Measurements from ENCODE around the gene NT5DC4.
"Not testable (repeated sequence)": the region's sequence is repeated elsewhere in the genome, so short reads cannot be mapped to it uniquely, and the experiment has no call there.

NT5DC4 gene

GRCh38 chr2:112710956-112711750 is 9.7 kb upstream of the NT5DC4 start:
- H3K27ac ChIP-seq = no peak overlapping the region
- TF ChIP-seq, protein P1, sequence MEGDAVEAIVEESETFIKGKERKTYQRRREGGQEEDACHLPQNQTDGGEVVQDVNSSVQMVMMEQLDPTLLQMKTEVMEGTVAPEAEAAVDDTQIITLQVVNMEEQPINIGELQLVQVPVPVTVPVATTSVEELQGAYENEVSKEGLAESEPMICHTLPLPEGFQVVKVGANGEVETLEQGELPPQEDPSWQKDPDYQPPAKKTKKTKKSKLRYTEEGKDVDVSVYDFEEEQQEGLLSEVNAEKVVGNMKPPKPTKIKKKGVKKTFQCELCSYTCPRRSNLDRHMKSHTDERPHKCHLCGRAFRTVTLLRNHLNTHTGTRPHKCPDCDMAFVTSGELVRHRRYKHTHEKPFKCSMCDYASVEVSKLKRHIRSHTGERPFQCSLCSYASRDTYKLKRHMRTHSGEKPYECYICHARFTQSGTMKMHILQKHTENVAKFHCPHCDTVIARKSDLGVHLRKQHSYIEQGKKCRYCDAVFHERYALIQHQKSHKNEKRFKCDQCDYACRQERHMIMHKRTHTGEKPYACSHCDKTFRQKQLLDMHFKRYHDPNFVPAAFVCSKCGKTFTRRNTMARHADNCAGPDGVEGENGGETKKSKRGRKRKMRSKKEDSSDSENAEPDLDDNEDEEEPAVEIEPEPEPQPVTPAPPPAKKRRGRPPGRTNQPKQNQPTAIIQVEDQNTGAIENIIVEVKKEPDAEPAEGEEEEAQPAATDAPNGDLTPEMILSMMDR (conservative IDR thresholded peaks at IDR 0.05) = no peak

DNA sequence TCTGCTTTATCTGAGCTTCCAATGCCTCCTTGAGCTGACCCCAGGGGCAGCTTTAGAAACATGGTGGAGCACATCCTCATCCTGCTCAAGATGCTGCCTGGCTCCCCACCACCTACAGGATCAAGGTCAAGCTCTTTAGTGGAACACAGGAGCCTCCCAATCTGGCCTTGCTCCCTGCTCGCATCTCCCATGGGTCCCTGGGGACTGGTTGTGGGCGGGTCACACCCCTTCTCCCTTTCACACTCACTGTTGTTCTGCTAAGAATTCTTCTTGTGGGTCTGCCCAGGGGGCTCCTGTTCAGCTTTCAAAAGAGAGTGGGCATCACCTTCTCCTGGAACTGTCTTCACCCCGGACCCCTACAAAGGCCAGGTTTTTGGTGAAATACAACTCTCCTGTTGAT is 8.4 kb upstream of the NT5DC4 start:
- TF ChIP-seq, protein P1 (conservative IDR thresholded peaks at IDR 0.05) = no peak
- no peak overlapping the region for H3K27ac ChIP-seq

DNA sequence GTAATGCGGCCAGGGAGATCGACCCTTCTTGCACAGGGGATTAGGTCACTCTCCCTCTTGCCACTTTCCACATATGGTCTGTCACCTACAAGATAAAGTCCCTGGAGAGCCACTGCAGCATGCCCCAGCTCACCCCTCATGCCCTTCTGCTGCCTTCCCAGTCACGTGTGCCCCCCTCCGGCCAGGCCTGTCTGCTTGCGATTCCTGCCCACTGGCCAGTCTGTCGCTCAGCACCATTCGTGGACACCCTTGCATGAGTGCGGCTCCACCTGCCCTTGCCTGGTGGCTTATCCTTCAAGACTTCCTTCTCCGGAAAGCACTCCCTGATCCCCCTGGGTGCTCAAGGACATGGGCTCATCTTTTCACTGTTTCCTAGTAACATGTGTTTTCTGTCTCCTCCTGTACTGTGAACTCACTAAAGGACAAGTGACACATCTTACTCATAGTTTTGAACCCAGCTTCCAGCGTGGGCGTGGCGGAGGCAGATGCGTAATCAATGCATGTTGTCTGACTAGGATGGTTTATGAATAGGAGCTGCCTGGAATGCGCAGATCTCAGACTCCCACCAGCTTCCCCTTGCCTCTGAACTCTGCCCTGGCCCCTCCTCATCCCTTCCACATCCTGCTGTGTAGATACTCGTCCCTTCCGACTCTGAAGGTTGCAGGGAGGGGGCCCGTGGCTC is 7.8 kb upstream of the NT5DC4 start:
- TF ChIP-seq, protein P1 (conservative IDR thresholded peaks at IDR 0.05) = no peak
- no peak overlapping the region for H3K27ac ChIP-seq

- TF ChIP-seq, protein P1 (conservative IDR thresholded peaks at IDR 0.05) = no peak
- no peak overlapping the region for H3K27ac ChIP-seq
These were observed 7.3 kb upstream of the NT5DC4 start for GRCh38 chr2:112713585-112713925.

DNA sequence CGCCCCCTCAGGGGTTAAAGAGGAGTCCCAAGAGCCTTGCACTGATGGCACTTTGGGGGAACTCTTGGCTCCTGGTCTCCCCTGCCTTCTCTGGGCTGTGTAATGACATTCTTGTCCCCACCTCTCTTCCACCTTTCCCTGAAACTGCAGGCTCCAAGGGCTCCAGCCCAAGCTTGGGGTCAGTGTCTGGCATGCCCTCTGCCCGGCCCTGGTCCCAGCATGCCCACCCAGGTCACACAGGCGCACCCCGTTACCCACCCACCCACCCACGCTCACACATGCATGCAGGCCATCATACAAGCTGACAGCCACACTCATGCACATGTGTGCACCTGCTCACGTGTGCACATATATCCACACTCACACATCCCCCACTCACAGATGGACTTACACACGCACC is 6.9 kb upstream of the NT5DC4 start:
- no peak overlapping the region for H3K27ac ChIP-seq
- TF ChIP-seq, protein P1 (conservative IDR thresholded peaks at IDR 0.05) = no peak

DNA sequence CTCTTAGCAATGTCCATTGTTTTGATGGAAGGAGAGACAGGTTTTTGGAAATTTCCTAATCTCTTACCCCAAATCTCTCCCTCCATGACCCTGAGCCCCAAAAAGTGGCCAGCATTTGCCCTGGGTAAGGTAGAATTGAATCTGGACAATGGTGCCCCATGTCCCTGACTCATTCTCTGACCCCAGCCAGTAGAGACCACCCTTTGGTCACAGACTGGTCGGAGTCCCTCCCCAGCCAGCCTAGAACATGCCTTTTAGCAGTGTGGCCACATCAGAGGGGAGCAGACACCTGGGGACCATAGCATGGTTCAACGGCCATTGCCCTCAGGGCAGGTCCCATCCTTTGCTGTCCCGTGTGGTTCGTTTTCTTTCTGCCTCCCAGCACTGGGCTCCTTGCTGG is 6.5 kb upstream of the NT5DC4 start:
- no peak overlapping the region for H3K27ac ChIP-seq
- TF ChIP-seq, protein P1 (conservative IDR thresholded peaks at IDR 0.05) = no peak

- TF ChIP-seq, protein P1 (conservative IDR thresholded peaks at IDR 0.05) = no peak
- no peak overlapping the region for H3K27ac ChIP-seq
These were observed 5.8 kb upstream of the NT5DC4 start for GRCh38 chr2:112714836-112715631.

GRCh38 chr2:112716094-112716493 is 4.7 kb upstream of the NT5DC4 start:
- not testable (repeated sequence) for H3K27ac ChIP-seq

DNA sequence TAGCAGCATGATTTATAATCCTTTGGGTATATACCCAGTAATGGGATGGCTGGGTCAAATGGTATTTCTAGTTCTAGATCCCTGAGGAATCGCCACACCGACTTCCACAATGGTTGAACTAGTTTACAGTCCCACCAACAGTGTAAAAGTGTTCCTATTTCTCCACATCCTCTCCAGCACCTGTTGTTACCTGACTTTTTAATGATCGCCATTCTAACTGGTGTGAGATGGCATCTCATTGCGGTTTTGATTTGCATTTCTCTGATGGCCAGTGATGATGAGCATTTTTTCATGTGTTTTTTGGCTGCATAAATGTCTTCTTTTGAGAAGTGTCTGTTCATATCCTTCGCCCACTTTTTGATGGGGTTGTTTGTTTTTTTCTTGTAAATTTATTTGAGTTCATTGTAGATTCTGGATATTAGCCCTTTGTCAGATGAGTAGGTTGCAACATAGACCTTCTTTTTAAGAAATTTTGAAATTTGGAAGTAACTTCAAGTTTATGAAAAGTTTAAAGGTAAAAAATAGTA is 3.9 kb upstream of the NT5DC4 start:
- not testable (repeated sequence) for H3K27ac ChIP-seq

All from VCaP (cell line).